HCT116 (cell line): ENCODE results near the gene SMIM45.

ENCODE experiments used
- ATAC-seq: fragments of 200-7000 bp; cut with Tn5 transposase; 2 replicates; pipeline ENCODE4 v1.9.1; 2020; ENCODE audit warnings: mild to moderate bottlenecking, moderate library complexity
- BruUV-seq: library from RNA; stranded (reverse); fragments of 400-500 nt; replicated peaks from 2 replicates; lab custom pipeline; 2021; lab: Mats Ljungman, UMichigan
- CTCF ChIA-PET: fragments of 300-600 bp; sonication (Branson Sonifier 250); formaldehyde crosslinking; loops from one replicate; lab custom pipeline; 2021; ENCODE audit warnings: antibody characterized with exemption; lab: Charles Lee
- POLR2A ChIA-PET: fragments of 300-600, 350-600 bp; sonication (Branson Sonifier 250); formaldehyde crosslinking; loops from one replicate; lab custom pipeline; 2021; ENCODE audit warnings: antibody characterized with exemption; lab: Charles Lee
- RAD21 ChIA-PET, 2 experiments: fragments of 300-600 bp; sonication (Branson Sonifier 250); formaldehyde crosslinking; loops; one replicate each; lab custom pipeline; 2023; ENCODE audit warnings: low total read pairs in 2 of 2; ENCODE audit not compliant: uncharacterized antibody in 2 of 2, unreplicated experiment in 2 of 2, low non-redundant PET in 1 of 2; lab: Charles Lee
- DNase-seq: peaks from one replicate; pipeline ENCODE4 v3.0.0-alpha.2; 2010; ENCODE audit warnings: low read depth, low spot score
- H2AFZ ChIP-seq: fragments of 200-600 bp; shearing (Covaris generic), sonication (generic); 2 replicates; pipeline ENCODE4 v1.6.1; 2017; ENCODE audit warnings: low read depth, mixed run types, mixed read lengths, antibody characterized with exemption, low read length; ENCODE audit not compliant: poor library complexity, severe bottlenecking
- H3K27ac ChIP-seq: 2 replicates; pipeline ENCODE4 v1.5.1; 2012; ENCODE audit warnings: low read depth, low read length
- H3K27me3 ChIP-seq: fragments of 200-600 bp; sonication (generic); 2 replicates; pipeline ENCODE4 v1.6.1; 2016; ENCODE audit warnings: mixed run types, low read length, mixed read lengths; ENCODE audit not compliant: insufficient read depth
- H3K36me3 ChIP-seq, 2 experiments: fragments of 200-500 bp in 1 of 2; fragments of 200-600 bp in 1 of 2; sonication (Bioruptor generic) in 1 of 2; sonication (generic) in 1 of 2; 2 replicates each; pipeline versions ENCODE4 v1.5.1 to v1.6.1; 2014 to 2016; ENCODE audit warnings: low read length in 2 of 2, inconsistent platforms in 1 of 2, mixed read lengths in 1 of 2, mixed run types in 1 of 2; ENCODE audit not compliant: insufficient read depth in 2 of 2, control insufficient read depth in 1 of 2
- H3K4me1 ChIP-seq, 2 experiments: fragments of 200-600 bp in 1 of 2; sonication (generic) in 1 of 2; 2 replicates each; pipeline versions ENCODE4 v1.5.1 to v1.6.1; 2012 to 2017; ENCODE audit warnings: low read length in 2 of 2, inconsistent platforms in 1 of 2, mild to moderate bottlenecking in 1 of 2, mixed read lengths in 1 of 2, mixed run types in 1 of 2, moderate library complexity in 1 of 2; ENCODE audit not compliant: insufficient read depth in 2 of 2, control insufficient read depth in 1 of 2
- H3K4me2 ChIP-seq: fragments of 200-600 bp; sonication (generic); 2 replicates; pipeline ENCODE4 v1.6.1; 2017; ENCODE audit warnings: mixed run types, low read length, mixed read lengths
- H3K4me3 ChIP-seq, 2 experiments: fragments of 200-600 bp in 1 of 2; sonication (generic) in 1 of 2; replicated peaks in 1 of 2; 2 replicates each; pipeline ENCODE4 v1.5.1; 2011 to 2016; ENCODE audit warnings: low read length in 2 of 2, control low read depth in 1 of 2, low read depth in 1 of 2, mild to moderate bottlenecking in 1 of 2, mixed read lengths in 1 of 2, mixed run types in 1 of 2
- H3K79me2 ChIP-seq: fragments of 200-600 bp; sonication (generic); 2 replicates; pipeline ENCODE4 v1.6.1; 2017; ENCODE audit warnings: mild to moderate bottlenecking, mixed run types, low read length, moderate library complexity, mixed read lengths; ENCODE audit not compliant: insufficient read depth
- H3K9ac ChIP-seq: fragments of 200-600 bp; sonication (generic); 2 replicates; pipeline ENCODE4 v1.6.1; 2016; ENCODE audit warnings: low read length, mixed read lengths
- H3K9me2 ChIP-seq: fragments of 200-600 bp; sonication (generic), shearing (Covaris generic); 2 replicates; pipeline ENCODE4 v1.6.1; 2017; ENCODE audit warnings: mixed run types, mild to moderate bottlenecking, moderate library complexity; ENCODE audit not compliant: insufficient read depth
- H3K9me3 ChIP-seq, 2 experiments: fragments of 200-500 bp in 1 of 2; fragments of 200-600 bp in 1 of 2; sonication (Bioruptor generic) in 1 of 2; sonication (generic) in 1 of 2; 2 replicates each; pipeline ENCODE4 v1.6.1; 2014 to 2017; ENCODE audit warnings: low read length in 2 of 2, mixed read lengths in 2 of 2, inconsistent platforms in 1 of 2, low read depth in 1 of 2, mild to moderate bottlenecking in 1 of 2, mixed run types in 1 of 2, moderate library complexity in 1 of 2; ENCODE audit not compliant: control insufficient read depth in 1 of 2, insufficient read depth in 1 of 2
- H4K20me1 ChIP-seq: fragments of 200-600 bp; sonication (generic), shearing (Covaris generic); 2 replicates; pipeline ENCODE4 v1.6.1; 2017; ENCODE audit warnings: mixed run types, mild to moderate bottlenecking, moderate library complexity; ENCODE audit not compliant: insufficient read depth
- CBX3 ChIP-seq: IDR thresholded peaks from 2 replicates; pipeline ENCODE4 v1.6.1; 2012; ENCODE audit warnings: low read depth
- EGR1 ChIP-seq: IDR thresholded peaks from 2 replicates; pipeline ENCODE4 v1.6.1; 2012; ENCODE audit warnings: low read depth
- ELF1 ChIP-seq: IDR thresholded peaks from 2 replicates; pipeline ENCODE4 v1.6.1; 2012; ENCODE audit warnings: low read depth, borderline replicate concordance
- EZH2 ChIP-seq: fragments of 200-600 bp; sonication (generic); IDR thresholded peaks from 2 replicates; pipeline ENCODE4 v1.6.1; 2017; ENCODE audit warnings: antibody characterized with exemption, mixed run types
- FOSL1 ChIP-seq: IDR thresholded peaks from 2 replicates; pipeline ENCODE4 v1.6.1; 2012; ENCODE audit warnings: low read depth
- JUND ChIP-seq: IDR thresholded peaks from 2 replicates; pipeline ENCODE4 v1.6.1; 2012
- RAD21 ChIP-seq: IDR thresholded peaks from 2 replicates; pipeline ENCODE4 v1.6.1; 2012; ENCODE audit warnings: low read depth, mild to moderate bottlenecking
- SP1 ChIP-seq: IDR thresholded peaks from 2 replicates; pipeline ENCODE4 v1.6.1; 2012; ENCODE audit warnings: low read depth
- intact Hi-C: fragments of 100-400 bp; cut with micrococcal nuclease; formaldehyde crosslinking; loops from 2 replicates; pipeline ENCODE4 v1.10.0; 2022
- TF ChIP-seq, protein P1 (sequence below): IDR thresholded peaks from 2 replicates; pipeline ENCODE4 v1.6.1; 2012; ENCODE audit warnings: low read depth
- TF ChIP-seq, protein P2 (sequence below): IDR thresholded peaks from 2 replicates; pipeline ENCODE4 v1.6.1; 2012

SMIM45 gene

DNA sequence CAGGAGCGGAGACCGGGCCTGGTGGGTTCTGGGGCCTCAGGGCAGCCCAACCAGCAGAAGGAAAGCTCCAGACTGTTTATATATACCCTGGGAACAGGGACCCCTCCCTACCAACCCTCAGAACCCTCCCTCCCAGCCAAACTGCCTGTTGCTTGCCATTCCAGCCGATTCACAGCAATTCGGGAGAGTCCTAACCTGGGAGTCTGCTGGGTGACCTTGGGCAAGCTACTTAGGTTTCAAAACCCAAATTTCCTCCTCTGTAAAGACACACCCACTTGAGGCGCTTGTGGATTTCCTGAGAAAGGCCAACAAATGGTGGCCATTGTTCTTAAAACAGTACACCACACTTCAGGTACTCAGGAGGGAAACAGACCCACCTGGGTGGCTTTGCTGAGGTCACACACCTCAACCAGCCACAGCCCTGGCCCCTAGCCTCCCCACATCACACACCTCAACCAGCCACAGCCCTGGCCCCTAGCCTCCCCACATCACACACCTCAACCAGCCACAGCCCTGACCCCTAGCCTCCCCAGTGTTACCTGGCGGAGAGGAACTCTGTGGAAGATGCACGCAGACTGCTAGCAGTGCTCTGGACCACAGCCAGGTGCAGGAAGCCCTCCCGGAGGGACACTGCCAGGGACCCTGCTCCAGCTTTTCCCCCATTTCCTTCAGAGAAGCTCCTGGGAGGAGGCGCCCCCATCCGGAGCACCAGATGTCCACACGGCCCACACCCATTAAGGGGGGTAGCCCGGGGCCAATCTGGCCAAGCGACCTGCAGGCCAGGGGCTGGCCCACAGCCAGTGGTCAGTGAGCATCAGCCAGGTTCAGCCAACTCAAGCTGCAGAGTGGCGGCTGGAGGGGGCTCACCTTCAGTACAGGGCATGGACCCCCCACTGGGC, 43.3 kb upstream of the SMIM45 start:
- Histone ChIP-seq H3K9me3 (no peaks in the 10 kb centered on the region), H4K20me1 (no peaks in the 10 kb centered on the region), H3K4me2 (no peak overlapping the region), H3K79me2 (no peaks in the 10 kb centered on the region), H3K4me3 (no peak overlapping the region), H2AFZ (no peak overlapping the region), H3K36me3 (peaks cover 5 to 7% of the 10 kb centered on the region in 2 experiments; a peak in 2 of 4 replicates), H3K9me2 (no peaks in the 10 kb centered on the region), H3K9ac (no peak overlapping the region), H3K27me3 (no peaks in the 10 kb centered on the region), H3K4me1 (peaks cover 0 to 15% of the 10 kb centered on the region in 2 experiments; a peak in 2 of 4 replicates), H3K27ac (no peak overlapping the region)
- no peak for DNase-seq
- ChIA-PET RAD21 (no interaction called here), POLR2A (no interaction called here), CTCF (no interaction called here)
- intact Hi-C loops = no loop called here
- TF ChIP-seq FOSL1 = no peak
- TF ChIP-seq, protein P1, sequence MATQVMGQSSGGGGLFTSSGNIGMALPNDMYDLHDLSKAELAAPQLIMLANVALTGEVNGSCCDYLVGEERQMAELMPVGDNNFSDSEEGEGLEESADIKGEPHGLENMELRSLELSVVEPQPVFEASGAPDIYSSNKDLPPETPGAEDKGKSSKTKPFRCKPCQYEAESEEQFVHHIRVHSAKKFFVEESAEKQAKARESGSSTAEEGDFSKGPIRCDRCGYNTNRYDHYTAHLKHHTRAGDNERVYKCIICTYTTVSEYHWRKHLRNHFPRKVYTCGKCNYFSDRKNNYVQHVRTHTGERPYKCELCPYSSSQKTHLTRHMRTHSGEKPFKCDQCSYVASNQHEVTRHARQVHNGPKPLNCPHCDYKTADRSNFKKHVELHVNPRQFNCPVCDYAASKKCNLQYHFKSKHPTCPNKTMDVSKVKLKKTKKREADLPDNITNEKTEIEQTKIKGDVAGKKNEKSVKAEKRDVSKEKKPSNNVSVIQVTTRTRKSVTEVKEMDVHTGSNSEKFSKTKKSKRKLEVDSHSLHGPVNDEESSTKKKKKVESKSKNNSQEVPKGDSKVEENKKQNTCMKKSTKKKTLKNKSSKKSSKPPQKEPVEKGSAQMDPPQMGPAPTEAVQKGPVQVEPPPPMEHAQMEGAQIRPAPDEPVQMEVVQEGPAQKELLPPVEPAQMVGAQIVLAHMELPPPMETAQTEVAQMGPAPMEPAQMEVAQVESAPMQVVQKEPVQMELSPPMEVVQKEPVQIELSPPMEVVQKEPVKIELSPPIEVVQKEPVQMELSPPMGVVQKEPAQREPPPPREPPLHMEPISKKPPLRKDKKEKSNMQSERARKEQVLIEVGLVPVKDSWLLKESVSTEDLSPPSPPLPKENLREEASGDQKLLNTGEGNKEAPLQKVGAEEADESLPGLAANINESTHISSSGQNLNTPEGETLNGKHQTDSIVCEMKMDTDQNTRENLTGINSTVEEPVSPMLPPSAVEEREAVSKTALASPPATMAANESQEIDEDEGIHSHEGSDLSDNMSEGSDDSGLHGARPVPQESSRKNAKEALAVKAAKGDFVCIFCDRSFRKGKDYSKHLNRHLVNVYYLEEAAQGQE = no peak
- no peak for TF ChIP-seq JUND
- TF ChIP-seq, protein P2, sequence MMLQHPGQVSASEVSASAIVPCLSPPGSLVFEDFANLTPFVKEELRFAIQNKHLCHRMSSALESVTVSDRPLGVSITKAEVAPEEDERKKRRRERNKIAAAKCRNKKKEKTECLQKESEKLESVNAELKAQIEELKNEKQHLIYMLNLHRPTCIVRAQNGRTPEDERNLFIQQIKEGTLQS = no peak
- no peak for TF ChIP-seq EZH2
- TF ChIP-seq CBX3 = no peak
- TF ChIP-seq ELF1 = no peak
- TF ChIP-seq EGR1 = no peak
- TF ChIP-seq RAD21 = no peak
- TF ChIP-seq SP1 = no peak
- no peak for ATAC-seq
- BruUV-seq = no TSS peak
